ENCODE data around the gene RASD1. TPM values are rescaled to one million over a fixed set of nuclear protein-coding genes. Genes with fewer than 3 reads are reported as not detected.

RASD1 gene
- total RNA-seq, 1 donor from 2014 or later = 14.5 TPM

- no peak for DNase-seq
Measured at GRCh38 chr17:17510456-17511292, 14.5 kb upstream of the RASD1 start.

- DNase-seq = no peak
Measured at GRCh38 chr17:17509601-17510425, 13.6 kb upstream of the RASD1 start.

GRCh38 chr17:17508646-17509591, 12.7 kb upstream of the RASD1 start:
- DNase-seq = peak; percentile 82

- DNase-seq = no peak
Measured at GRCh38 chr17:17508019-17508535, 11.9 kb upstream of the RASD1 start.

GRCh38 chr17:17507465-17508011, 11.3 kb upstream of the RASD1 start:
- DNase-seq = no peak

- peak; percentile 86 for DNase-seq
Measured at GRCh38 chr17:17506893-17507464, 10.8 kb upstream of the RASD1 start.

- DNase-seq = no peak
Measured at GRCh38 chr17:17506181-17506741, 10.1 kb upstream of the RASD1 start.

GRCh38 chr17:17505610-17506171, 9.5 kb upstream of the RASD1 start:
- no peak for DNase-seq

GRCh38 chr17:17505151-17505550, 9.0 kb upstream of the RASD1 start:
- DNase-seq = no peak

GRCh38 chr17:17504341-17505140, 8.3 kb upstream of the RASD1 start:
- no peak for DNase-seq

- DNase-seq = peak; percentile 80
Measured at GRCh38 chr17:17503566-17504130, 7.5 kb upstream of the RASD1 start.

GRCh38 chr17:17502741-17503565, 6.8 kb upstream of the RASD1 start:
- no peak for DNase-seq

- no peak for DNase-seq
Measured at GRCh38 chr17:17500999-17501605, 4.9 kb upstream of the RASD1 start.

- no peak for DNase-seq
Measured at GRCh38 chr17:17499402-17500145, 3.4 kb upstream of the RASD1 start.

GRCh38 chr17:17498606-17499301, 2.6 kb upstream of the RASD1 start:
- DNase-seq = no peak

- no peak for DNase-seq
Measured at GRCh38 chr17:17497845-17498520, 1.8 kb upstream of the RASD1 start.
